Esophagus muscularis mucosa (tissue), 4 donors: ENCODE results near the gene CCDC12. TPM values are rescaled to one million over a fixed set of nuclear protein-coding genes. Genes with fewer than 3 reads are reported as not detected.

Experiments used
- DNase-seq: peaks from one replicate; pipeline ENCODE4 v3.0.0-alpha.2; 2017; ENCODE audit errors: extremely low spot score
- H3K27ac ChIP-seq, 4 donors: fragments of 200-600 bp; sonication (generic); replicated peaks in 1 of 4; 1 replicate in 3 of 4; 2 replicates in 1 of 4; pipeline ENCODE4 v1.5.1; 2016 to 2019; ENCODE audit warnings: mild to moderate bottlenecking in 1 of 4
- H3K27me3 ChIP-seq, 4 donors: fragments of 200-600 bp; sonication (generic); one replicate each; pipeline versions ENCODE4 v1.5.1 to v1.6.0; 2016 to 2019
- H3K36me3 ChIP-seq, 4 donors: fragments of 200-600 bp; sonication (generic); one replicate each; pipeline ENCODE4 v1.5.1; 2016 to 2019
- H3K4me1 ChIP-seq, 4 donors: fragments of 200-600 bp; sonication (generic); one replicate each; pipeline ENCODE4 v1.5.1; 2016 to 2019
- H3K4me3 ChIP-seq, 4 donors: fragments of 200-600 bp; sonication (generic); 1 replicate in 2 of 4; 2 replicates in 2 of 4; pipeline ENCODE4 v1.5.1; 2016 to 2019; ENCODE audit warnings: mild to moderate bottlenecking in 4 of 4, moderate library complexity in 1 of 4
- H3K9me3 ChIP-seq, 4 donors: fragments of 200-600 bp; sonication (generic); 1 replicate in 3 of 4; 2 replicates in 1 of 4; pipeline ENCODE4 v1.5.1; 2016 to 2019
- EP300 ChIP-seq: sonication (generic); formaldehyde crosslinking; IDR thresholded peaks from one replicate; pipeline ENCODE4 v1.6.1; 2017; ENCODE audit warnings: antibody characterized with exemption
- POLR2A ChIP-seq: fragments of 450-650 bp; IDR thresholded peaks from one replicate; pipeline ENCODE4 v1.6.1; 2017; ENCODE audit warnings: antibody characterized with exemption, moderate library complexity, mild to moderate bottlenecking, low read depth
- POLR2AphosphoS5 ChIP-seq, 2 donors: sonication (generic); formaldehyde crosslinking; IDR thresholded peaks; one replicate each; pipeline ENCODE4 v1.6.1; 2017; ENCODE audit warnings: antibody characterized with exemption in 2 of 2
- WGBS: methylation state at CpG from one replicate; pipeline ENCODE4 v1.1.5; 2018; 5-methylcytosine and 5-hydroxymethylcytosine counted together
- intact Hi-C: fragments of 100-400 bp; cut with DNase I; formaldehyde crosslinking; loops from one replicate; pipeline ENCODE4 v1.15.1; 2023
- total RNA-seq, 4 donors: library from RNA; depleted of rRNA; stranded (reverse); fragments of >200 nt; gene quantifications; one replicate each; pipeline versions ENCODE4 v1.1.0 to v1.2.1, GENCODE V29; 2016
- TF ChIP-seq, protein P1 (sequence below), 3 experiments: fragments of 200-600 bp in 2 of 3; fragments of 450-650 bp in 1 of 3; sonication (generic) in 2 of 3; IDR thresholded peaks; one replicate each; pipeline ENCODE4 v1.5.1; 2017 to 2019; ENCODE audit warnings: antibody characterized with exemption in 3 of 3, mild to moderate bottlenecking in 2 of 3, moderate library complexity in 1 of 3

The CCDC12 gene
- total RNA-seq, 4 donors from 2014 or later: 27.5 to 54.8 (median 36.7) TPM

DNA sequence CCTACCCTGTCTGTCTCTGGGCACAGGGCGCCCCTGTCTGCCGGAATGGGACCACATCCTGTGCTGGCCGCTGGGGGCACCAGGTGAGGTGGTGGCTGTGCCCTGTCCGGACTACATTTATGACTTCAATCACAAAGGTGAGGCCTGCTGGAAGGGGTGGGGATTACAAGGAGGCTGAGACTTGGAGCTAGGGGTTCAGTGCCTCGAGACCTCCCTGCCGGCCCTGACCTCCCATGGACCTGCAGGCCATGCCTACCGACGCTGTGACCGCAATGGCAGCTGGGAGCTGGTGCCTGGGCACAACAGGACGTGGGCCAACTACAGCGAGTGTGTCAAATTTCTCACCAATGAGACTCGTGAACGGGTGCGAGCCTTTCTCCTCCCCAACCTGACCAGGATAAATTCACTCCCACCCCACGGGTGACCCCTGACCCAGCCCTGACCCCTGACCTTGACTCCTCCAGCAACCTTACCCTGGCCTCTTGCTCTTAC is 78.7 kb downstream of the CCDC12 start:
- Histone ChIP-seq H3K4me1 (peaks cover 20 to 31% (median 28%) of the 10 kb centered on the region in 4 donors), H3K4me3 (no peak overlapping the region), H3K9me3 (no peaks in the 10 kb centered on the region), H3K36me3 (no peaks in the 10 kb centered on the region), H3K27ac (no peak overlapping the region), H3K27me3 (peaks cover 0 to 24% (median 9%) of the 10 kb centered on the region in 4 donors)
- no peak for DNase-seq
- TF ChIP-seq POLR2AphosphoS5 (IDR thresholded peaks at IDR 0.05) (no peak), POLR2A (no peak), EP300 (no peak)
- TF ChIP-seq, protein P1, sequence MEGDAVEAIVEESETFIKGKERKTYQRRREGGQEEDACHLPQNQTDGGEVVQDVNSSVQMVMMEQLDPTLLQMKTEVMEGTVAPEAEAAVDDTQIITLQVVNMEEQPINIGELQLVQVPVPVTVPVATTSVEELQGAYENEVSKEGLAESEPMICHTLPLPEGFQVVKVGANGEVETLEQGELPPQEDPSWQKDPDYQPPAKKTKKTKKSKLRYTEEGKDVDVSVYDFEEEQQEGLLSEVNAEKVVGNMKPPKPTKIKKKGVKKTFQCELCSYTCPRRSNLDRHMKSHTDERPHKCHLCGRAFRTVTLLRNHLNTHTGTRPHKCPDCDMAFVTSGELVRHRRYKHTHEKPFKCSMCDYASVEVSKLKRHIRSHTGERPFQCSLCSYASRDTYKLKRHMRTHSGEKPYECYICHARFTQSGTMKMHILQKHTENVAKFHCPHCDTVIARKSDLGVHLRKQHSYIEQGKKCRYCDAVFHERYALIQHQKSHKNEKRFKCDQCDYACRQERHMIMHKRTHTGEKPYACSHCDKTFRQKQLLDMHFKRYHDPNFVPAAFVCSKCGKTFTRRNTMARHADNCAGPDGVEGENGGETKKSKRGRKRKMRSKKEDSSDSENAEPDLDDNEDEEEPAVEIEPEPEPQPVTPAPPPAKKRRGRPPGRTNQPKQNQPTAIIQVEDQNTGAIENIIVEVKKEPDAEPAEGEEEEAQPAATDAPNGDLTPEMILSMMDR (IDR thresholded peaks at IDR 0.05): no peak
- WGBS: 79% methylated on average over 11 of the region's 15 CpGs
- intact Hi-C loops: no loop called here

DNA sequence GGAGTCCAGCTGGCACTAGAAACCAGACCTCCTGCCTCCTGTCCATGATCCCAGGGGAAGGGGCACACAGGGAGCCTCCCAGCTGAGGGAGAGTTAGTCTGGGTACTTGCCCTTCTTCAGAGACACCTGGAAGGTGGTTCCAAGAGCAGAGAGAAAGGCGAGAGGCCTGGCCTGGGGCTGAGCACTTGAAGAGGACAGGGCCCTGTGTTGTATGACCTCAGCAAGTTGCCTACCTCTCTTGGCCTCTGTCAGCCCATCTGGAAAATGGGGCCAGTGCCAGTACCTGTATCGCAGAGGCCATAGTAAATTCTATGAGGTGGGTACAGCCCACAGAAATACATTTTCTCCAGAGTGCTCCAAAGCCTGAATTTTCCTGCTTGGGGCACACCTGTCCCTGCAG is 79.5 kb downstream of the CCDC12 start:
- DNase-seq: no peak
- Histone ChIP-seq H3K4me3 (no peak overlapping the region), H3K9me3 (no peaks in the 10 kb centered on the region), H3K27ac (no peak overlapping the region), H3K4me1 (peaks cover 29 to 39% (median 36%) of the 10 kb centered on the region in 4 donors), H3K36me3 (no peaks in the 10 kb centered on the region), H3K27me3 (peaks cover 0 to 24% (median 9%) of the 10 kb centered on the region in 4 donors)
- no peak for TF ChIP-seq POLR2AphosphoS5 (IDR thresholded peaks at IDR 0.05)
- no peak for TF ChIP-seq POLR2A
- TF ChIP-seq, protein P1 (IDR thresholded peaks at IDR 0.05): no peak
- TF ChIP-seq EP300: no peak
- 73% methylated on average over 2 of the region's 2 CpGs for WGBS
- intact Hi-C loops: no loop called here

DNA sequence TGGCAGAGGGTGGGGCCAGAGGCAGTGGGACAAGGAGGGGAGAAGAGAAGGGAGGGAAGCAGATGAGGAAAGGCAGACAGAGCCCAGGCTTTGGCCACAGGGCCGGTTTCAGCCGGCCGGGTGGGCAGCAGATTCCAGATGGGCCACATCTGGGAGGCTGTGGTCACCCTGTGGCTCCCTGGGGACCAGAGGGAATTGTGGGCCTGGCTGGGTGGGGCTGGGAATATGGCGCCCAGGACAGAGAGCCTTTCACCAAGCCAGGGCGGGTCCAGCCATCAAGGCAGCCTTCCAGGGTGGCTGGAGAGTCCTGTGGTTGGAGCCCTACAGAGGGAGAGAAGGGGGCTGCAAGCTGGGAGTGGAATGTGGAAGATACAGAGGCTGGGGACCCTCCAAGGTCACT is 80.2 kb downstream of the CCDC12 start:
- Histone ChIP-seq H3K4me1 (peaks cover 35 to 45% (median 42%) of the 10 kb centered on the region in 4 donors), H3K9me3 (no peaks in the 10 kb centered on the region), H3K27me3 (peaks cover 0 to 24% (median 9%) of the 10 kb centered on the region in 4 donors), H3K36me3 (no peaks in the 10 kb centered on the region), H3K4me3 (no peak overlapping the region), H3K27ac (no peak overlapping the region)
- 85% methylated on average over 5 of the region's 5 CpGs for WGBS
- DNase-seq: no peak
- no peak for TF ChIP-seq POLR2A
- TF ChIP-seq, protein P1 (IDR thresholded peaks at IDR 0.05): no peak
- no peak for TF ChIP-seq POLR2AphosphoS5 (IDR thresholded peaks at IDR 0.05)
- TF ChIP-seq EP300: no peak
- intact Hi-C loops: no loop called here

DNA sequence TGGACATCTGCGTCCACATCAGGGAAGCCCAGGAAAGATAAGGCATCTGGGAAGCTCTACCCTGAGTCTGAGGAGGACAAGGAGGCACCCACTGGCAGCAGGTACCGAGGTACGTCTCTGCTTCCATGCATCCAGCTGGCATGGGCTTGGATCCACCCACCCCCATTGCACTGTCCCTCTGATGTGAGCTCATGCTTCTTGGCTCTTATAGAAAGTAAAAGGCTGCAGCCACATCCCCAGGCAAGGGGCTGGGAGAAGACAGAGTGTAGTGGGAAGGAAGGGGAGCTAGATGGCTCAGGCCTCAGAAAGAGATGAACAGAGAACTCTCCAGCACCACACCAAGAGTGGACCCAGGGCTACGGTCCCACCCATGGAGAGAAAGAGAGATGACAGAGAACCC is 80.8 kb downstream of the CCDC12 start:
- Histone ChIP-seq H3K9me3 (no peaks in the 10 kb centered on the region), H3K4me1 (peaks cover 36 to 46% (median 43%) of the 10 kb centered on the region in 4 donors), H3K4me3 (no peak overlapping the region), H3K27me3 (peaks cover 0 to 24% (median 9%) of the 10 kb centered on the region in 4 donors), H3K27ac (no peak overlapping the region), H3K36me3 (no peaks in the 10 kb centered on the region)
- WGBS: 85% methylated on average over 4 of the region's 4 CpGs
- TF ChIP-seq POLR2A (no peak), EP300 (no peak), POLR2AphosphoS5 (IDR thresholded peaks at IDR 0.05) (no peak)
- TF ChIP-seq, protein P1 (IDR thresholded peaks at IDR 0.05): no peak
- intact Hi-C loops: loop anchor here (1.0 to 2.0 kb wide), 2 partner anchors 28 to 191 kb away; no protein-coding TSS in a partner anchor
- no peak for DNase-seq
